Measurements from ENCODE around the gene GMDS.

The GMDS gene

GRCh38 chr6:1622851-1623768, 622.3 kb downstream of the GMDS start:
- no peak overlapping the region for H3K4me3 ChIP-seq (ENCODE audit: low read depth, low read length)
- TF ChIP-seq CTCF (IDR thresholded peaks at IDR 0.05; ENCODE audit: low read depth, low read length) = no peak
- DNase-seq (ENCODE audit: low read depth, low spot score) = no peak
- in situ Hi-C loops (cut with HindIII; ENCODE audit: low sequenced_read_pairs) = no loop called here

GRCh38 chr6:1622220-1622850, 623.1 kb downstream of the GMDS start:
- no peak overlapping the region for H3K4me3 ChIP-seq (ENCODE audit: low read depth, low read length)
- in situ Hi-C loops (cut with HindIII; ENCODE audit: low sequenced_read_pairs) = no loop called here
- no peak for DNase-seq (ENCODE audit: low read depth, low spot score)
- no peak for TF ChIP-seq CTCF (IDR thresholded peaks at IDR 0.05; ENCODE audit: low read depth, low read length)

- no peak for TF ChIP-seq CTCF (IDR thresholded peaks at IDR 0.05; ENCODE audit: low read depth, low read length)
- no peak for DNase-seq (ENCODE audit: low read depth, low spot score)
- in situ Hi-C loops (cut with HindIII; ENCODE audit: low sequenced_read_pairs) = no loop called here
- H3K4me3 ChIP-seq (ENCODE audit: low read depth, low read length) = no peak overlapping the region
These were observed 624.2 kb downstream of the GMDS start for GRCh38 chr6:1621070-1621701.

- no peak for DNase-seq (ENCODE audit: low read depth, low spot score)
- in situ Hi-C loops (cut with HindIII; ENCODE audit: low sequenced_read_pairs) = no loop called here
- no peak for TF ChIP-seq CTCF (IDR thresholded peaks at IDR 0.05; ENCODE audit: low read depth, low read length)
- H3K4me3 ChIP-seq (ENCODE audit: low read depth, low read length) = no peak overlapping the region
These were observed 624.8 kb downstream of the GMDS start for GRCh38 chr6:1620504-1621069.

- in situ Hi-C loops (cut with HindIII; ENCODE audit: low sequenced_read_pairs) = no loop called here
- no peak for TF ChIP-seq CTCF (IDR thresholded peaks at IDR 0.05; ENCODE audit: low read depth, low read length)
- no peak overlapping the region for H3K4me3 ChIP-seq (ENCODE audit: low read depth, low read length)
- DNase-seq (ENCODE audit: low read depth, low spot score) = no peak
These were observed 625.5 kb downstream of the GMDS start for GRCh38 chr6:1619673-1620503.
